Kidney (tissue), 14 donors: Measurements from ENCODE around the gene CIB2. TPM values are rescaled to one million over a fixed set of nuclear protein-coding genes. Genes with fewer than 3 reads are reported as not detected.

Source experiments
- DNase-seq, 5 donors: peaks; one replicate each; pipeline ENCODE4 v3.0.0-alpha.2; 2013 to 2020
- FAIRE-seq: peaks from 2 replicates; lab custom pipeline; 2012; peaks lifted over from hg19 to GRCh38; lab: Jason Lieb, UNC
- H3K27ac ChIP-seq, 2 donors: one replicate each; pipeline ENCODE4 v1.7.0; 2013; ENCODE audit warnings: low read depth in 2 of 2, low read length in 2 of 2, inconsistent platforms in 1 of 2
- H3K27me3 ChIP-seq: one replicate; pipeline ENCODE4 v1.7.1; 2013; ENCODE audit warnings: low read length, inconsistent platforms; ENCODE audit not compliant: control insufficient read depth, insufficient read depth
- H3K36me3 ChIP-seq, 3 donors: one replicate each; pipeline versions ENCODE4 v1.7.0 to v1.7.1; 2013; ENCODE audit warnings: low read length in 3 of 3, control low read depth in 1 of 3, inconsistent platforms in 1 of 3; ENCODE audit not compliant: insufficient read depth in 3 of 3, control insufficient read depth in 2 of 3
- H3K4me1 ChIP-seq, 3 donors: one replicate each; pipeline versions ENCODE4 v1.7.0 to v1.7.1; 2013; ENCODE audit warnings: low read length in 3 of 3, inconsistent platforms in 1 of 3, low read depth in 1 of 3; ENCODE audit not compliant: control insufficient read depth in 2 of 3, insufficient read depth in 2 of 3
- H3K4me3 ChIP-seq, 3 donors: one replicate each; pipeline versions ENCODE4 v1.7.0 to v1.8.1; 2013; ENCODE audit warnings: low read length in 3 of 3, control low read depth in 1 of 3, inconsistent platforms in 1 of 3
- H3K9ac ChIP-seq, 3 donors: one replicate each; pipeline versions ENCODE4 v1.7.0 to v1.7.1; 2013; ENCODE audit warnings: low read length in 3 of 3, control low read depth in 1 of 3, inconsistent platforms in 1 of 3
- H3K9me3 ChIP-seq, 3 donors: one replicate each; pipeline versions ENCODE4 v1.7.0 to v1.7.1; 2013; ENCODE audit warnings: low read length in 3 of 3, control low read depth in 1 of 3, inconsistent platforms in 1 of 3; ENCODE audit not compliant: control insufficient read depth in 2 of 3, insufficient read depth in 1 of 3
- intact Hi-C: fragments of 100-400 bp; cut with DNase I; formaldehyde crosslinking; loops from one replicate; pipeline ENCODE4 v1.11.1; 2022
- polyA plus RNA-seq: library from polyadenylated mRNA; stranded (reverse); fragments of 350-450 nt; fragmentation: Illumina TruSeq; extraction: RNeasy Lipid Tissue Mini Kit (QIAGEN cat#74804); gene quantifications from one replicate; pipeline ENCODE4 v1.2.3, GENCODE V29; 2014; ENCODE audit warnings: low read depth, low replicate concordance; ENCODE audit not compliant: insufficient read depth
- total RNA-seq: library from RNA; stranded (reverse); fragmentation: NEBNext Ultra II Directional; extraction: Animal tissue kit (Norgen Biotek cat#: 25700); gene quantifications from one replicate; pipeline ENCODE4 v1.2.1, GENCODE V29; 2021
- TF ChIP-seq, protein P1 (sequence below): IDR thresholded peaks from 3 replicates; pipeline ENCODE4 v1.5.1; 2012; ENCODE audit warnings: mild to moderate bottlenecking, moderate library complexity, borderline replicate concordance; ENCODE audit not compliant: insufficient read depth; ENCODE audit errors: extremely low read depth
- donor health status: control.
- donor health status: control.
- donor health status: control.
- donor health status: control.
- donor health status: control.
- donor health status: DM: yes; HTN: yes; CAD: no.
- donor health status: Normal renal cell carcinoma (clear cell type).

The CIB2 gene
- total and polyA plus RNA-seq, 2 donors from 2014 or later: 13.7 to 29.9 TPM

DNA sequence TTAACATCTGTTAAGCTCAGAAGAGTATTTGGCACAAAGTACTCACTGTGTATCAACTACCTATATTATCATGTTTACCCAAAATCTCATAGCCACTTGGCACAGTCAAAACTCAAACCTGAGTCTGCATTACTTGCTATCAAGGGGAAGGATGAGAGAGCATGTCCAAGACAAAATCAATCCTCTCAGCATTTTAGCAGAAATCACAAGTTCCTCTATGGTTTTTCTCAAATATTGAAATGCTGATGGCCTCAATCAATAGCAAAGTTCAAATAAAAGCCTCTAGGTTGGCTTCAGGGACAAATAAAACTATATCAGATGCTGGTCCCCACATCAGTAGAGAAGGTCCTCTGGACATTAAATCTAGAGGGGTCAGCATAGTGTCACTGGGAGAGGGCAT, 68.0 kb downstream of the CIB2 start:
- Histone ChIP-seq H3K4me3 (no peak overlapping the region), H3K36me3 (no peaks in the 10 kb centered on the region), H3K9ac (no peak overlapping the region), H3K9me3 (no peaks in the 10 kb centered on the region), H3K27me3 (no peaks in the 10 kb centered on the region), H3K27ac (peak overlapping the region in 1 of 2 donors; percentile 38), H3K4me1 (peaks cover 13 to 38% (median 33%) of the 10 kb centered on the region in 3 donors)
- no peak for FAIRE-seq
- TF ChIP-seq, protein P1, sequence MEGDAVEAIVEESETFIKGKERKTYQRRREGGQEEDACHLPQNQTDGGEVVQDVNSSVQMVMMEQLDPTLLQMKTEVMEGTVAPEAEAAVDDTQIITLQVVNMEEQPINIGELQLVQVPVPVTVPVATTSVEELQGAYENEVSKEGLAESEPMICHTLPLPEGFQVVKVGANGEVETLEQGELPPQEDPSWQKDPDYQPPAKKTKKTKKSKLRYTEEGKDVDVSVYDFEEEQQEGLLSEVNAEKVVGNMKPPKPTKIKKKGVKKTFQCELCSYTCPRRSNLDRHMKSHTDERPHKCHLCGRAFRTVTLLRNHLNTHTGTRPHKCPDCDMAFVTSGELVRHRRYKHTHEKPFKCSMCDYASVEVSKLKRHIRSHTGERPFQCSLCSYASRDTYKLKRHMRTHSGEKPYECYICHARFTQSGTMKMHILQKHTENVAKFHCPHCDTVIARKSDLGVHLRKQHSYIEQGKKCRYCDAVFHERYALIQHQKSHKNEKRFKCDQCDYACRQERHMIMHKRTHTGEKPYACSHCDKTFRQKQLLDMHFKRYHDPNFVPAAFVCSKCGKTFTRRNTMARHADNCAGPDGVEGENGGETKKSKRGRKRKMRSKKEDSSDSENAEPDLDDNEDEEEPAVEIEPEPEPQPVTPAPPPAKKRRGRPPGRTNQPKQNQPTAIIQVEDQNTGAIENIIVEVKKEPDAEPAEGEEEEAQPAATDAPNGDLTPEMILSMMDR: no peak
- DNase-seq: no peak
- intact Hi-C loops: no loop called here

DNA sequence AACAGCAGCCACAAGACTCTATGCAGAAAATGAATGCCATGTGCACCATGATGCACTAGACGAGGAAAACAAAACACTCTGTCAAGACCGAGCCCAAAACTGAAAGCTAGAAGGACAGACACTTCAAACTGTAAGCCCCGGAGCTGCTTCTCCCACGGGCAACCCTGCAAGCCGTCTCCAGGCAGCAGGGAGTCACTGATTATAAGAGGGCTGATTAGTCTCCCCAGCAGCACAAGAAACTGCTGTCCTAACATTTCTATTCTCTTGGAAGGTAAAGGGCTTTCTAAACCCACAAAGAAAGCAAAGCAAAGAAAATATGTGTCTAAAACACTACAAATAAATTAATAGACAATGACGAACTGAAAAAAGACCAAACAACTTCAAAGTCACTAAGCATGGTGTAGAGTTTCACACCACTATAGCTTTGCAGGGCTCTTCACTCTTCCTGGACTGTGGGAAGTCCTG, 69.2 kb downstream of the CIB2 start:
- peak in 3 of 5 donors; percentile 68 to 70 (median 69) for DNase-seq
- Histone ChIP-seq H3K9me3 (no peaks in the 10 kb centered on the region), H3K4me1 (peaks cover 6 to 28% (median 24%) of the 10 kb centered on the region in 3 donors), H3K9ac (peak overlapping the region in 2 of 3 donors; percentile 13 to 37), H3K27me3 (no peaks in the 10 kb centered on the region), H3K4me3 (peak overlapping the region; percentile 14 to 28 (median 19)), H3K36me3 (no peaks in the 10 kb centered on the region), H3K27ac (no peak overlapping the region)
- TF ChIP-seq, protein P1: no peak
- intact Hi-C loops: no loop called here
- no peak for FAIRE-seq

DNA sequence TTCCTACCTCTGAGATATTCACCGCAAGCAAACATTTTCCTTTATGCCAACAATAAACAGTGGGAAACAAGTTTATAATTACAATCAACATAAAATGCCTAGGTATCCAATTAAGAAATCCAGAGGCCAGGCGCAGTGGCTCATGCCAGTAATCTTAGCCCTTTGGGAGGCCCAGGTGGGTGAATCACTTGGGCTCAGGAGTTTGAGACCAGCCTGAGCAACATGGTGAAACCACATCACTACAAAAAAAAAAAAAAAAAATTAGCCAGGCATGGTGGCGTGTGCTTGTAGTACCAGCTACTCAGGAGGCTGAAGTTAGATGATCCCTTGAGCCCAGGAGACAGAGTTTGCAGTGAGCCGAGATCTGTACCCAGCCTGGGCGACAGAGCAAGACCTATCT, 71.0 kb downstream of the CIB2 start:
- no peak for DNase-seq
- intact Hi-C loops: no loop called here
- TF ChIP-seq, protein P1: no peak
- H3K9ac ChIP-seq: no peak overlapping the region
- H3K36me3 ChIP-seq: no peaks in the 10 kb centered on the region
- no peak overlapping the region for H3K27ac ChIP-seq
- no peak overlapping the region for H3K4me3 ChIP-seq
- H3K9me3 ChIP-seq: no peaks in the 10 kb centered on the region
- no peak for FAIRE-seq
- H3K4me1 ChIP-seq: peaks cover 6 to 32% (median 29%) of the 10 kb centered on the region in 3 donors
- no peaks in the 10 kb centered on the region for H3K27me3 ChIP-seq
